Cardiac fibroblast (primary cell): ENCODE data around the gene CDK6.

ENCODE experiments used
- DNase-seq, 2 donors: peaks; one replicate each; pipeline versions ENCODE4 v3.0.0 to v3.0.0-alpha.2; 2010; ENCODE audit warnings: low read depth in 2 of 2
- H3K4me3 ChIP-seq, 2 donors: replicated peaks in 1 of 2; 1 replicate in 1 of 2; 2 replicates in 1 of 2; pipeline ENCODE4 v1.5.1; 2011; ENCODE audit warnings: low read depth in 2 of 2, low read length in 2 of 2, mild to moderate bottlenecking in 2 of 2, moderate library complexity in 1 of 2
- TF ChIP-seq, protein P1 (sequence below): IDR thresholded peaks from one replicate; pipeline ENCODE4 v1.5.1; 2011; ENCODE audit warnings: low read depth, mild to moderate bottlenecking, low read length, inconsistent platforms

Gene CDK6

DNA sequence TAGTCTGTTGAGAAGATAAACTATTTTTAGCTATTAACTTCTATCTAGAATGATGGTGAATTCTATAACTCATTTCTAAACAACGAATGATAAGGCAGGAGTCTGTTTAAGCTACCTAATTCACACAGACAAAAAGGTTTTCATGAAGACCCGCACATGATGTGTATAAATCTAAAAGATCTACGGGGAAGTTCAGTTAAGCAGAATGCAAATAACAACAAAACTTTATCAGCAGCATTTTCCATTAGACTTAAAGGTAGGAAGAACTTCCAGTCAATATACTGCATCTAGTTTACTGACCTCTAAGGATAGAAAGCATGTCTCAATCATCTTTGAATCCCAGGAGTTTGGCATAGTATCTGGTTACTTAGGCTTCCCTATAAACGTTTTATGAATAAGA, 62.6 kb downstream of the CDK6 start:
- TF ChIP-seq, protein P1, sequence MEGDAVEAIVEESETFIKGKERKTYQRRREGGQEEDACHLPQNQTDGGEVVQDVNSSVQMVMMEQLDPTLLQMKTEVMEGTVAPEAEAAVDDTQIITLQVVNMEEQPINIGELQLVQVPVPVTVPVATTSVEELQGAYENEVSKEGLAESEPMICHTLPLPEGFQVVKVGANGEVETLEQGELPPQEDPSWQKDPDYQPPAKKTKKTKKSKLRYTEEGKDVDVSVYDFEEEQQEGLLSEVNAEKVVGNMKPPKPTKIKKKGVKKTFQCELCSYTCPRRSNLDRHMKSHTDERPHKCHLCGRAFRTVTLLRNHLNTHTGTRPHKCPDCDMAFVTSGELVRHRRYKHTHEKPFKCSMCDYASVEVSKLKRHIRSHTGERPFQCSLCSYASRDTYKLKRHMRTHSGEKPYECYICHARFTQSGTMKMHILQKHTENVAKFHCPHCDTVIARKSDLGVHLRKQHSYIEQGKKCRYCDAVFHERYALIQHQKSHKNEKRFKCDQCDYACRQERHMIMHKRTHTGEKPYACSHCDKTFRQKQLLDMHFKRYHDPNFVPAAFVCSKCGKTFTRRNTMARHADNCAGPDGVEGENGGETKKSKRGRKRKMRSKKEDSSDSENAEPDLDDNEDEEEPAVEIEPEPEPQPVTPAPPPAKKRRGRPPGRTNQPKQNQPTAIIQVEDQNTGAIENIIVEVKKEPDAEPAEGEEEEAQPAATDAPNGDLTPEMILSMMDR, result no peak
- DNase-seq, result no peak

DNA sequence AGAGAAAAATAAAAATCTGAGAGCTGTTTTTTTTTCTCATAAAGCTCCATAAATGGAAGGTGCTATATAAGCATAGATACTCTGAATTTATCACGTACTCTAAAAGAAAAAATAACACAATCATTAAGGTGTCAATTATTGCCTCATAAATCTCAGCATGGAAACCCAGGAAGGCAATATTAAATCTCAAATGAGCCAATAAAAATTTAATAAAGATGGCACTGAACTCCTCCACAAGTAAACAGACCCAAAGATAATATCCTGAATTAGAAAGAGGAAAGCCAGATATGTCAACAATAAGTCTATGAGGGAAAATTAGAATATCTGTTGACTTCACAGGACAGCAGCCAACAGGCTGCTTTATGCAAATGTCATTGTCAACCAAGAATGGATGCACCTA, 66.5 kb downstream of the CDK6 start:
- no peak overlapping the region for H3K4me3 ChIP-seq
- TF ChIP-seq, protein P1, result no peak
- no peak for DNase-seq

More for the DNA sequence above, 62.6 kb downstream of the CDK6 start:
- no peak overlapping the region for H3K4me3 ChIP-seq

DNA sequence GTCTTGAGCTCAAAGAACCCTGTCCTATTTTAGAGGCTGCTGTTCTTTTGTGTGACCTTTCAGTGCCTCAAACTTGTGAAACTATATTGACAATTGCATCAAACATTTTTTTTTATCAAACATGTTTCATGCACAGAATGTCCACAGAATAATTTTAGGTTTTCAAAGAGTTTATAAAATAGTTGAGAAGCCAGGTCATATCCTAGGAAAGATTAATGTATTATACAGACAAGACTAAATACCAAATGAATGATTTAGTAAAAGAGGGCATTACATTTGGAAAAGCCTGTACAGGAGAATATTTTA, 67.0 kb downstream of the CDK6 start:
- no peak for DNase-seq
- TF ChIP-seq, protein P1, result no peak
- no peak overlapping the region for H3K4me3 ChIP-seq

DNA sequence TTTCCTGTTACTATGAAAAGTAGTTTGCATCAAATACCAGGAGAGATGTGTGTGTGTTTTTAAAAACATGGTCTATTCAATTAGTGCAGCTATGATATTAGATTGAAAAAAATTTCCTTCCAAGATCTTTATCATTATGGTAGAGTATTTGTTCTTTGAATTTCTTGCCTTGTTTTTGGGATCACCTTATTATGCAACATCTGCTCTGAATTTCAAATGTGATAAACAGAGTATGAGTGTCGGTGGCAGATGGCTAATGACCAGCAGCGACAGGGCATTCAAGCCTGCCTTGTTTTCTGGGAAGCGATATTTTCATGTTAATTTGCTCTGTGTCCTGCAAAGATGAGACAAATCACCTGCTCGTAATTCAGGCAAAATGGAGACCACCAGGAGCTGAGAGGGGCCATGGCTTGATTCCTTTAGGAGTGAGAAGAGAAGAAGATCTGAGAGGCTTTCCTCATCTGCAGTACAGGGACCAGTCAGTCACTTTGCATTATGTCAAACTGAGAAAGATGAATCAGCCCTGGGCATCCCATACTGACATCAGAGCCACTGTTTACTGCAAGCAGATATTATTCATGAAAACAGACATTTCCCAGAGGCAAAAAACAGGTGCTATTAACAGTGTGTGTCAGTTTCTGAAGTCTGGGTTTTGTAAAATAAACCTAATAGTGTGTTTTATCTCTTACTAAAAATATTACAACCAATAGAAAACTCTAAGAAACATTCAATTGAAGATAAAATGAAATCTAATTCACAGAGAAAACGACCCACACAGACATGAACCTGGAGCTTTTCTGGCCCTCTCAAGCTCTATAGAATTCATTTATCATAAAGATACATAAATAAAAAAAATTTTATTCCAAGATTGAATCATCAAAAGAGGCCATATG, 67.6 kb downstream of the CDK6 start:
- TF ChIP-seq, protein P1, result no peak
- DNase-seq, result peak in 1 of 2 donors; percentile 64
- H3K4me3 ChIP-seq, result no peak overlapping the region

DNA sequence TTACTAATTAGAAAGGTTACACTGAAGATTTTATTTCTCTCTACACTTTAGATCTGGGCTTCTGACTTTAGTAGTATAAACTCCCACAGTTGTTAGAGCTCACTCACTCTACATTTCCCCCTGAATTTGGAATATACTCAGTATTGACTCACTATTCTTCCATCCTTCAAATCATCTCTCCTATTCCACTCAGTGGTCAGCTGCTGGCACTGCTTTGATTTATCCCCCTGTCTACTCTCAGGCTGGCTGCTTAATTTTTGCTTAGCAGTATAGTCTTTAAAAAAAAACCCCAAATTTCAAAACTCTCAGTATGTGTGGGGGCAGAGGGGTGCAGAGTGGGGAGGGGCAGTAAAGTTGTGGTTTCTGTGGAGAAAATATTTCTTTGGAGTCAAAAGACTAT, 68.9 kb downstream of the CDK6 start:
- no peak overlapping the region for H3K4me3 ChIP-seq
- TF ChIP-seq, protein P1, result no peak
- peak in 1 of 2 donors; percentile 45 for DNase-seq

DNA sequence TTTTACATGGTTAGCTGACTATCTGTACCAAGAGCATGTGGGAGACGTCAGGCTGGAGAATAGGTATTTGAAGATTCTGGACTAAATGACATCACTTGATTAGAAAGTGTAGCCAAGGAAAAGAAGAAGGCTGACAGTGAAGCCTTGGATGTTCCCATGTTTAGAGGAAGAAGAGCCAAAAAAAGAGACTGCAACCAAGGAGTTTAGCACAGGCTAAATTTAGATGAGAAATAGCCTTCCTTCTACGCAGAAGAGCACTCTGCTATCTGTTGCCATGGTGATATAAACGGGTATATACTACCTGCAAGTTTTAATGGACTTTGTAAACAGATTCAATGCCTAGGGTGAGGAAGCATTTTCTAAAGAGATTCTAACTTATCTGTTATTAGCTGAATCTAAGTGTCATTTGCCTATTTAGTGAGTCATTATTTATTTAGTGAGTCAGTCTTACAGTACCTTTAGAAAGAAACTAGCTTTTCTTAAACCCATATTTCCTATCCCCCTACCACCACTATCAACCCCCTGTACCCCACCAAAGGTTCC, 69.8 kb downstream of the CDK6 start:
- TF ChIP-seq, protein P1, result no peak
- DNase-seq, result peak; percentile 63 to 76
- no peak overlapping the region for H3K4me3 ChIP-seq
